ENCODE results near the gene USP6NL.

GRCh38 chr10:11472158-11472753 lies 139.2 kb downstream of the USP6NL start:
- TF ChIP-seq ZBTB33 (CRISPR knock-in tag; IDR thresholded peaks at IDR 0.05) (peak; percentile 33; the same call in 1 of the 2 replicates), ZBTB11 (CRISPR knock-in tag; IDR thresholded peaks at IDR 0.05) (no peak), TRIM28 (IDR thresholded peaks at IDR 0.05) (no peak), NR2C2 (CRISPR knock-in tag; IDR thresholded peaks at IDR 0.05) (no peak), NR2C2 (tag; IDR thresholded peaks at IDR 0.05) (no peak), RNF2 (IDR thresholded peaks at IDR 0.05) (no peak), ESRRB (CRISPR knock-in tag; IDR thresholded peaks at IDR 0.05; ENCODE audit: borderline replicate concordance) (no peak), CTCF (IDR thresholded peaks at IDR 0.05 in 2 of 3, conservative IDR thresholded peaks at IDR 0.05 in 1 of 3; ENCODE audit: insufficient read depth in 2 of 3, low read depth in 1 of 3, low read length in 3 of 3) (peak; percentile 83 to 93 (median 87))
